Mesendoderm (in vitro differentiated cells): ENCODE results near the gene TTC39C.

Experiments used
- DNase-seq: peaks from one replicate; pipeline ENCODE4 v3.0.0; 2013
- H2AK5ac ChIP-seq: 2 replicates; pipeline ENCODE4 v1.6.1; 2013; ENCODE audit warnings: low read length, inconsistent platforms
- H2BK120ac ChIP-seq: 2 replicates; pipeline ENCODE4 v1.6.1; 2013; ENCODE audit warnings: low read depth, mild to moderate bottlenecking, low read length, moderate library complexity, mixed read lengths
- H2BK15ac ChIP-seq: replicated peaks from 2 replicates; pipeline ENCODE4 v1.6.1; 2013; ENCODE audit warnings: low read depth, mild to moderate bottlenecking, moderate library complexity
- H2BK5ac ChIP-seq: 2 replicates; pipeline ENCODE4 v1.6.1; 2013; ENCODE audit warnings: low read length, inconsistent platforms
- H3K18ac ChIP-seq: 2 replicates; pipeline ENCODE4 v1.6.1; 2013; ENCODE audit warnings: mild to moderate bottlenecking, low read length, mixed read lengths
- H3K23ac ChIP-seq: one replicate; pipeline ENCODE4 v1.6.1; 2013; ENCODE audit warnings: low read length
- H3K27ac ChIP-seq: 2 replicates; pipeline ENCODE4 v1.5.1; 2013; ENCODE audit warnings: low read depth, mild to moderate bottlenecking, inconsistent platforms, low read length, moderate library complexity
- H3K27me3 ChIP-seq: 2 replicates; pipeline ENCODE4 v1.6.1; 2013; ENCODE audit warnings: low read length, control low read depth, mild to moderate bottlenecking, inconsistent platforms; ENCODE audit not compliant: insufficient read depth, poor library complexity
- H3K36me3 ChIP-seq: 2 replicates; pipeline ENCODE4 v1.6.1; 2013; ENCODE audit warnings: low read length, inconsistent platforms; ENCODE audit not compliant: control insufficient read depth, insufficient read depth
- H3K4ac ChIP-seq: one replicate; pipeline ENCODE4 v1.6.1; 2013; ENCODE audit warnings: low read depth, mild to moderate bottlenecking, low read length, moderate library complexity
- H3K4me1 ChIP-seq: 2 replicates; pipeline ENCODE4 v1.6.1; 2013; ENCODE audit warnings: low read depth, low read length, inconsistent platforms; ENCODE audit not compliant: control insufficient read depth
- H3K4me2 ChIP-seq: 2 replicates; pipeline ENCODE4 v1.6.1; 2013; ENCODE audit warnings: low read length
- H3K4me3 ChIP-seq: 2 replicates; pipeline ENCODE4 v1.5.1; 2013; ENCODE audit warnings: mild to moderate bottlenecking, low read length
- H3K56ac ChIP-seq: one replicate; pipeline ENCODE4 v1.6.1; 2013; ENCODE audit warnings: low read length
- H3K79me1 ChIP-seq: 2 replicates; pipeline ENCODE4 v1.6.1; 2013; ENCODE audit warnings: low read length, inconsistent platforms
- H3K79me2 ChIP-seq: 2 replicates; pipeline ENCODE4 v1.6.1; 2013; ENCODE audit warnings: mild to moderate bottlenecking, low read length; ENCODE audit not compliant: control insufficient read depth, insufficient read depth
- H3K9ac ChIP-seq: 2 replicates; pipeline ENCODE4 v1.6.1; 2013; ENCODE audit warnings: low read length, inconsistent platforms
- H4K5ac ChIP-seq: one replicate; pipeline ENCODE4 v1.6.1; 2013; ENCODE audit warnings: low read length
- H4K8ac ChIP-seq: one replicate; pipeline ENCODE4 v1.6.1; 2013; ENCODE audit warnings: low read depth, mild to moderate bottlenecking, control low read depth, low read length, moderate library complexity
- WGBS: extraction: QIAGEN DNeasy Blood & Tissue Kit; methylation state at CpG from one replicate; pipeline ENCODE4 v1.1.7; 2013; ENCODE audit warnings: low lambda C conversion rate, missing lambda C conversion rate; ENCODE audit not compliant: insufficient coverage; ENCODE audit errors: extremely low coverage; 5-methylcytosine and 5-hydroxymethylcytosine counted together

Gene TTC39C

DNA sequence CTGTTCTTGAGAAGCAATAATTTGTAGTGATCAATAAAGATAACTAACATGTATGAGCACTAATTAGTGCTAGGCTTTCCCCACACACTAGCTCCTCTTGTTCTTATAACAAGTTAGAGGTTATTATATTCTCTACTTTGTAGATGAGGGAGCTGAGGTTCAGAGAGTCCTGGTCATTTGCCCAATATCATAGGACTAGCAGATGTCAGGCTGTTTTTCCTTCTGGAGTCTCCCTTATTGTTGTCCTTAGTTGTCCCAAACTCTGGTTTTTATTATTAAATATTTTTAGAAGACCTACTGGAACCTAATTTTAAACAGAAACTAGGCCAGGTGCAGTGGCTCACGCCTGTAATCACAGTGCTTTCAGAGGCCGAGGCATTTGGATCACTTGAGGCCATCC is 16.5 kb upstream of the TTC39C start:
- Histone ChIP-seq H3K79me2 (no peaks in the 10 kb centered on the region), H2BK120ac (no peak overlapping the region), H3K23ac (no peak overlapping the region), H2BK5ac (no peak overlapping the region), H3K4me2 (no peak overlapping the region), H3K4ac (no peak overlapping the region), H2AK5ac (no peak overlapping the region), H4K5ac (no peak overlapping the region), H3K79me1 (no peaks in the 10 kb centered on the region), H3K27me3 (no peaks in the 10 kb centered on the region), H3K18ac (no peak overlapping the region), H3K27ac (no peak overlapping the region), H3K36me3 (no peaks in the 10 kb centered on the region), H3K56ac (no peak overlapping the region), H3K9ac (no peak overlapping the region), H4K8ac (no peak overlapping the region), H3K4me1 (no peaks in the 10 kb centered on the region), H2BK15ac (no peak overlapping the region), H3K4me3 (no peak overlapping the region)
- DNase-seq: no peak
- no CpG with 5 or more reads among the region's 2 CpGs for WGBS

DNA sequence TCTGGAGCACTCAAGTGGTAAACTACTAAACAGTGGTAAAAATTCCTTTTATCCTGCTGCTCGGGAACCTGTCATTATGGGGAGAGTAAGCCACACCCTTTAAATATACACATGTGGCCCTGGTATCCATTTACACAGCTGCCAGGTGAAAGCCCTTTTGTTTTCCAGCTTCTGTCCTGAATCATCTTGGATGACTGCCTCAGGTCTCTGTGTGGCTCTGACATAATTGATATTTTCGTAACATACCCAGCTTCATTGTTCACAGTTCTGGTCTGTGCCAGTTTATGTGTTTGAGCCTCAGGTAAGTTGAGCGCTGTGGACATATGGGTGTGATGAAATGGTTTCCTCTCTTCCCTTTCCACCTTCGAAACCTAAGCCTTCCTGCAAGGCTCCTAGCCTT is 15.7 kb upstream of the TTC39C start:
- Histone ChIP-seq H3K36me3 (no peaks in the 10 kb centered on the region), H3K79me2 (no peaks in the 10 kb centered on the region), H2BK5ac (no peak overlapping the region), H4K5ac (no peak overlapping the region), H2BK120ac (no peak overlapping the region), H3K23ac (no peak overlapping the region), H3K4me1 (no peaks in the 10 kb centered on the region), H2BK15ac (no peak overlapping the region), H3K4ac (no peak overlapping the region), H3K18ac (no peak overlapping the region), H2AK5ac (no peak overlapping the region), H3K27me3 (no peaks in the 10 kb centered on the region), H3K9ac (no peak overlapping the region), H3K56ac (no peak overlapping the region), H3K4me2 (no peak overlapping the region), H3K27ac (no peak overlapping the region), H3K4me3 (no peak overlapping the region), H3K79me1 (no peaks in the 10 kb centered on the region), H4K8ac (no peak overlapping the region)
- WGBS: no CpG with 5 or more reads among the region's 4 CpGs
- no peak for DNase-seq

DNA sequence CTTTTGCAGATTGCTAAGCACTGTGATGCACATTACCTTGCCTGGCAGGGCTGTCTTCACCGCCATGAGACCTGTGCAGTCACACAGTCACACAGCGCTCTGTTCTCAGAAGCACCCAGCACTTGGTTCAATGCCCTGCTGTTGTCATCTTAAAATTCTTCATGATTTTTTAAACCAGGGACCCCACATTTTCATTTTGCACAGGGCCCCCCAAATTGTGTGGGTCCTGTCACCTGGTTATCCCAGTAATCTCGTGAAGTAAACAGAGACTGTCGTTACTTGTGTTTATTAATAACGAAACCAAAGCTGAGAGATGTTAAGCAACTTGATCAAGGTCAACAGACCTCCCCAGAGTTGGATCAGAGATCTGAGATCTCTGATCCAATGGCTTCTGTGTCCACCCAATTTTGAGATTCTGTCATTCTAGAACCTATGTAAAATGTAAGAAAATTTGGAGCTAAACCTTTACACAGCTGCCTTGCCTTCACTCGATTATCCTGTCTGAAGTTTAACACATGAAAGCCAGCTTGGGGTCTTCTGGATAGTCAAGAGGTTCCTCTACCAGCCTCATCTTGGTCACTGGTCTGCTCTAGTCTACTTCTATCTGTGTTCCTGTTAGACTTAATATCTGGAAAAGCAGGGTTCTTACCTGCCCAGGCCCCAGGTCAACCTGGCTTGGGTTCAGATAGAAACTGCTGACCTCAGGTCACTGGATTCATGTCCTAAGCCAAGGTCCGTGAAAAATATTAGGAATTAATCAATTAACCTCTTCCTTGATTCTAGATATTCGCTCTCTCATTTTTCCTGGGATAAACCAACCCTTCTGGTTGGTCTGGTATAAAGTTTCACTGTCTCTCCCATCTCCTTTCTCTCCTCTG is 13.7 kb upstream of the TTC39C start:
- H3K9ac ChIP-seq: no peak overlapping the region
- H2BK120ac ChIP-seq: no peak overlapping the region
- no CpG with 5 or more reads among the region's 8 CpGs for WGBS
- no peak overlapping the region for H3K18ac ChIP-seq
- H3K4me1 ChIP-seq: no peaks in the 10 kb centered on the region
- no peaks in the 10 kb centered on the region for H3K27me3 ChIP-seq
- H2AK5ac ChIP-seq: no peak overlapping the region
- H2BK15ac ChIP-seq: no peak overlapping the region
- DNase-seq: no peak
- no peak overlapping the region for H2BK5ac ChIP-seq
- H3K4ac ChIP-seq: no peak overlapping the region
- H3K27ac ChIP-seq: no peak overlapping the region
- no peak overlapping the region for H3K56ac ChIP-seq
- no peak overlapping the region for H3K4me3 ChIP-seq
- H3K79me2 ChIP-seq: no peaks in the 10 kb centered on the region
- no peaks in the 10 kb centered on the region for H3K36me3 ChIP-seq
- no peak overlapping the region for H3K23ac ChIP-seq
- H4K8ac ChIP-seq: no peak overlapping the region
- no peak overlapping the region for H4K5ac ChIP-seq
- H3K79me1 ChIP-seq: no peaks in the 10 kb centered on the region
- H3K4me2 ChIP-seq: no peak overlapping the region

DNA sequence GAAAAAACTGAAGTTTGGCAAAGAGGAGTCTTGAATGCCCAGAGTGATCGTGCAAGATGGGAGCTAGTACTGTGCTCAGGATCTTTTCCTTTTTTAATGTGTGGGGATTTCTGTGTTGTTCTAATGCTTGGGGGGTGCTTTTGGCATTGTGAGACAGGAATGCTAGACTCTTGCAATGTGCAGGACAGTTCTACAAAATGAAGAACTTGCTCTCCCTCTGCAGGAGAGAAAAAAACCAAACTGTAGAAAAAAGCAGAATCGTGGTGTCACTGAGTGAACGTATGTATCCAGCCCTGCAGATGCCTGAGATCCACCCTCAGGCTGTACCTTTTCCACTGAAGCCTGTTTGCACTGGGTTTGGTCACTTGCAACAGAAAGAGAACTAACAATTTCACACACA is 12.1 kb upstream of the TTC39C start:
- Histone ChIP-seq H4K8ac (no peak overlapping the region), H3K56ac (no peak overlapping the region), H3K23ac (no peak overlapping the region), H2AK5ac (no peak overlapping the region), H3K36me3 (no peaks in the 10 kb centered on the region), H3K9ac (no peak overlapping the region), H3K27ac (no peak overlapping the region), H3K4me2 (no peak overlapping the region), H2BK120ac (no peak overlapping the region), H3K4me1 (no peaks in the 10 kb centered on the region), H3K18ac (no peak overlapping the region), H3K4ac (no peak overlapping the region), H3K4me3 (no peak overlapping the region), H4K5ac (no peak overlapping the region), H3K27me3 (no peaks in the 10 kb centered on the region), H3K79me2 (no peaks in the 10 kb centered on the region), H2BK15ac (no peak overlapping the region), H2BK5ac (no peak overlapping the region), H3K79me1 (no peaks in the 10 kb centered on the region)
- WGBS: no CpG with 5 or more reads among the region's 3 CpGs
- DNase-seq: no peak

DNA sequence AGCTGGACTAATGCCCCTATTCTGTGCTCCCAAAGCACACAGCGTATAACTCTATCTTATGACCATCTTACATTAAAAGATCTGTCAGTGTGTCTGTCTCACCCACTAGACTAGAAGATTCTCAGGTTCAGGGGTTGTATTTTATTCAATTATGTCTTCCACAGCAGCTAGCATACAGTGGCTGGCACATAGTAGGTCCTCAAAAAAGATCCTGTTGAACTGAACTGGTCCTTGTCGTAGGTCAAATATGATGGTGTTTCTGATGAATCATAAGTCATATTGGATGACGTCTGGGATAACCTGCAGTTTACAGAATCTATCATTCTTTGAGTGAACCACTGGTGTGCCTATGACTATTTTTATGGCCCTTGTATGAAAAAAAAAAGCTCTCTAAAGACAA is 11.3 kb upstream of the TTC39C start:
- Histone ChIP-seq H2BK5ac (no peak overlapping the region), H3K27me3 (no peaks in the 10 kb centered on the region), H3K79me1 (no peaks in the 10 kb centered on the region), H3K9ac (no peak overlapping the region), H3K79me2 (no peaks in the 10 kb centered on the region), H2AK5ac (no peak overlapping the region), H3K4me2 (no peak overlapping the region), H3K18ac (no peak overlapping the region), H3K4me3 (no peak overlapping the region), H3K4me1 (no peaks in the 10 kb centered on the region), H3K23ac (no peak overlapping the region), H2BK15ac (no peak overlapping the region), H3K27ac (no peak overlapping the region), H4K5ac (no peak overlapping the region), H3K36me3 (no peaks in the 10 kb centered on the region), H3K56ac (no peak overlapping the region), H3K4ac (no peak overlapping the region), H2BK120ac (no peak overlapping the region), H4K8ac (no peak overlapping the region)
- WGBS: no CpG with 5 or more reads among the region's 3 CpGs
- DNase-seq: no peak
